ENCODE data around the gene FOXN4.

FOXN4 gene

DNA sequence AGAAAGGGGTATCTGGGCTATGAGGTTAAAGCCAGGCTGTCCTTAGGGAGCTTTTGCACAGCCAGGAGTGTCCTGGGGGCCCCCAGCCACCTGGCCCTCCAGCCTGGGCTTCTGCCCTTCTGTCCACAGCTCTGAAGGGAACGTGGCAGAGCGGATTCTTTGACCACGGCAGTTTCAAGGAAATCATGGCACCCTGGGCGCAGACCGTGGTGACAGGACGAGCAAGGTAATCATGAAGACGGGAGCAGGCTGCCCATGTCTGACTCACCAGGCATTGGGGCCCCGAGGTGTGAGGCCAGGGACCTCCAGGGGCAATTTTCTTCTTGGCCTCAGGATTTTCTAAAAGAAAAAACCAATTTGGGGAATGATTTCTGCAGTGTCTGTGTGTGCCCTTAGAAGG, 53.1 kb downstream of the FOXN4 start:
- DNase-seq = no peak

DNA sequence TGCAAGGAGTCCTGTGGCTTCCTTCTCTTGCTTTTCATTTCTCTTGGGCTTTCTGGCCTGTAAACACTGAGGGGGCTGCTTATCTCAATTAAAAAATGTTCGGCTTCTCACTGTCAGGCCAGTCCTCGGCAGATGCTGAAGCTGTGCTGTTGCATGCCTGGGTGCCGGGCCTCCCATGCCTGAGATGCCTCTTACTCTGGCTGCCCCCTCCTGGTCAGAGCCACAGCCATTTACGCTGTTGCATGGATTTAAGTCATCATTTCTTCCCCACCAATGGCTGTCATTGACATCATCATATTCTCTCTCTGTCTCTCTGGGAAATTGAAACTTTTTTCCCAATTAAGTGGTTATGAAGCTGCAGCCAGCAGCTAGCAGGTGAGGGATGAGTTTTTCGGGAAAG, 53.7 kb downstream of the FOXN4 start:
- DNase-seq = no peak

DNA sequence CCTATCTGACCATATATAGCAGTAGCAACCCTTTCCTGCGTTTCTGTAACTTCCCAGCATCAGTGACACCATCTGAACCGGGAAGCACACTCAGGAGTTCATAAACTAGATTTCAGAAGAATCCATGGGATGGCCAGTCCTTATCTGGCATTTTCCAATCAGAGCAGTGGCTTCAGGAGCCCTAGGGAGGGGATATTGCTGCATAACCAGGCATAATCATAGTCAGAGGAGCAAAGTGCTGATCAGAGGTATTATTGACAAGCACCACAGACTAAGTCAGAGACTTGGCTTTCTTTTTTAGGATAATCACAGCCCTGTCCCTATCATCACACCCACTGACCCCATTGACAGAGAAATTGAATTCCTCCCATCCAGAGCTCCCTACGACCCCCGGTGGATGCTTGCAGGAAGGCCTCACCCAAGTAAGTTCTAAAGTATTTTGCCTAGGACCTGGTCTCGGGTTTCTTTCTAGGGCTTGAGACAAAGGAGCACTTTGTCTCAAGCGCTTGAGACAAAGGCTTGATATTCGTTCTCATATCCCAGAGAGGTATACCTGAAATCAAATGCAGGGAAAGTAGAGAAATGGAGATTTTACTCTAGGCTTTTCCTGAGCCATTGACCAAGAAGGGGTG, 55.1 kb downstream of the FOXN4 start:
- no peak for DNase-seq

DNA sequence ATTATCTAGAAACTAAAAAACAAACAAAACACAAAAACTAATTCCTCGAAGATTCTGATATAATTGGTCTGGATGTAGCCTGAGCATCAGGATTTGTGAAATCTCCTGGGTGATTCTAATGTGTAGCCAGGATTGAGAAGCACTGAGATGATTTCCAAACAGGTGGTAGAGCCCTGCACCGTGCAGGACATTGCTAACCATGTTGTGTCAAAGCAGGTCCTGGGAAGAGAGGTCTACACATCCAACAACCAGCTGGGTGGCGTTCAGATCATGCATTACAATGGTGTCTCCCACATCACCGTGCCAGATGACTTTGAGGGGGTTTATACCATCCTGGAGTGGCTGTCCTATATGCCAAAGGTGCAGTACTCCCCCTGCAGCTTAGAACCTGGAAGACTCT, 56.3 kb downstream of the FOXN4 start:
- DNase-seq = no peak

DNA sequence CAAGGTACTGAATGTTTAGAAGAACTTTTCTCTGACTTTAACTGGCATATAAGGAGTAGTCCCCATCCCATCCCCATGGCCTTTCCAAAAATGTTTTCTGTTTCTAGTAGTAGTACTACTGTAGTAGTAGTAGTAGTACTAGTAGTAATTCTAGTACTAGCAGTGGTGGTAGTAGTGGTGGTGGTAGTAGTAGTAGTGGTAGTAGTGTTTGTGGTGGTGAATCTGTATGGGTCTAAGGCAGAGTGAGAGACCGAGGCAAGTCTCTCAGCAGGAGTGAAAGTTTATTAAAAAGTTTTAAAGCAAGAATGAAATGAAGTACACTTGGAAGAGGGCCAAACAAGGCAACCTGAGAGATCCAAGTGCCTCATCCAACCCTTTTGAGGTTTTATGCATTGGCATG, 58.6 kb downstream of the FOXN4 start:
- DNase-seq = no peak

DNA sequence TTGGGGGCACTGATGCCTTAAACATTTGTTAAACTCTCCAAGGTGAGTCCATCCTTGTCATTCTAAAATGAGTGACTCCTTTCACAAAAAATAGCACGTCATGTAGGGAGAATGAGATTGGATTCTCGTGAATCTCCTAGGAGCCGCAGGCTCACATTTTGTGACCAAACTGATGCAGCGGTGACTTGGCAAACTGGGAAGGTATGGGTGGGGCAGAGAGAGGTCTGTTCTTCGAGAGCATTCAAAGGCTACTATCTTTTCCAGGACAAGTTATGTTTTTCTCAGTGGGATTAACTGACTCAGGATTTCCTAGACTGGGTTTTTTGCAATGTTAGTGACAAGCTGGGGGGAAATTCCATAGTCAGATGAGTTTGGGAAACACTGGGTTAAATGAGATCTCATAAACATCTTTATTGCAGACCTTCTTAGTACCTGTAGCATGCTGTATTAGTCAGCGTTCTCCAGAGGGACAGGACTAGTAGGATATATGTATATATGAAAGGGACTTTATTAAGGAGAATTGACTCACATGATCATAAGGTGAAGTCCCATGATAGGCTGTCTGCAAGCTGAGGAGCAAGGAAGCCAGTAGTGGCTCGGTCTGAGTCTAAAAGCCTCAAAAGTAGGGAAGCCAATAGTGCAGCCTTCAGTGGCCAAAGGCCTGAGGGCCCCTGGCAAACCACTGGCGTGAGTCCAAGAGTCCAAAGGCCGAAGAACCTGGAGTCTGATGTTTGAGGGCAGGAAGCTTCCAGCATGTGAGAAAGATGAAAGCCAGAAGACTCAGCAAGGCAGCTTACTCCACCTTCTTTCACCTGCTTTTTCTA, 61.0 kb downstream of the FOXN4 start:
- DNase-seq = no peak

DNA sequence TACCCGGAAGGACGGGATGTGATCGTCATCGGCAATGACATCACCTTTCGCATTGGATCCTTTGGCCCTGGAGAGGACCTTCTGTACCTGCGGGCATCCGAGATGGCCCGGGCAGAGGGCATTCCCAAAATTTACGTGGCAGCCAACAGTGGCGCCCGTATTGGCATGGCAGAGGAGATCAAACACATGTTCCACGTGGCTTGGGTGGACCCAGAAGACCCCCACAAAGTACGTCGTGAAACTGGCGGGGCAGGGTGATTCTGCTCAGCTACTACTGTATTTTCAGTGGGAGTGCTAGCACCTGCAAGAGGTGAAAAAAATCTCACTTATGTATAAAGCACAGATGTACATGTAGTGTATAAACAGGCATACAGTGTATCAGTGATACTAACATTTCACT, 62.9 kb downstream of the FOXN4 start:
- DNase-seq = no peak

DNA sequence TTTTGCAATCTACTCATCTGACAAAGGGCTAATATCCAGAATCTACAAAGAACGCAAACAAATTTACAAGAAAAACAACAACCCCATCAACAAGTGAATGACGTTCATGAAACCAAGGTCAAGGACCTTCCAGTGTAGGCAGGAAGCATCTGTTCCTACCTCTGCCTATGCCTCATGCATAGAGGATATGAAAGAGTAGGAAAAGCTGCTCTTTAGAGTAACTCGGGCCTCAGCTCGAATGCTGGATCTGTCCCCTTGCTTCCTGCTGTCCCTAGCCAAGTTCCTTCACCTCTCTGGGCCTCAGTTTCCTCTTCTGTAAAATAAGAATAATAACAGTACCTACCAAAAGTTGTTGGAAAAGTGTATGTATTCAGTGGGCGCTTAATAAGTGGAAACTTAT, 65.0 kb downstream of the FOXN4 start:
- no peak for DNase-seq

DNA sequence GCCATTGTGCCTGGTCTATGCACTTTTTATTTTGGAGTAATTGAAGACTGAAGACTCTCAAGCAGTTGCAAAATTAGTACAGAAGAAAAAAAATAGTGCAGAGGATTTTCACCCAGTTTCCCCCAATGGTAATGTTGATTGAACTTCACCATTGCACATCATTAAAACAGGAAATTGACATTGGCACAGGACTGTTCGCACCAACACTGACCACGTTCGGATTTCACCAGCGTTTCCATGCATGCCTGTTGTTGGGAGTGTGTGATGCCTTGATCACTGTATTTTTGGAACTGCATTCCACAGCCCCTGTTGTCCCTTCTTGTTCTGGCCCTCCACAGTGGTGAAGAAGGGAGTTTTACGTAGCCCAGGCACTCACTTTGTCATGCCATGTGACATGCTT, 67.1 kb downstream of the FOXN4 start:
- no peak for DNase-seq

DNA sequence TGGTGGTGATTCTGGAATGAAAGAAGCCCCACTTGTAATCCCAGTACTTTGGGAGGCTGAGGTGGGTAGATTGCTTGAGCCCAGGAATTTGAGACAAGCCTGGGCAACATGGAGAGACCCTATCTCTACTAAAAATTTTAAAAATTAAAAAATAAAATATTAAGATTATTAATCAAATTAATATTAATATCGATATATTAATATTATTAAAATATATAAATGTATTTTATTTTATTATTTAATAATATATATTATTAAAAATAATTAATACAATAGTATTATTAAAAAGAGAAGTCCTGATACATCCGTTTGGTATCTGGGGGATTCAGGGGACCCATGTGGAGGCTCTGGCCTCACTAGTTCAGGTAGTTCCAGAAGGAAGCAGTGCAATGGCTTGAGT, 68.7 kb downstream of the FOXN4 start:
- no peak for DNase-seq

DNA sequence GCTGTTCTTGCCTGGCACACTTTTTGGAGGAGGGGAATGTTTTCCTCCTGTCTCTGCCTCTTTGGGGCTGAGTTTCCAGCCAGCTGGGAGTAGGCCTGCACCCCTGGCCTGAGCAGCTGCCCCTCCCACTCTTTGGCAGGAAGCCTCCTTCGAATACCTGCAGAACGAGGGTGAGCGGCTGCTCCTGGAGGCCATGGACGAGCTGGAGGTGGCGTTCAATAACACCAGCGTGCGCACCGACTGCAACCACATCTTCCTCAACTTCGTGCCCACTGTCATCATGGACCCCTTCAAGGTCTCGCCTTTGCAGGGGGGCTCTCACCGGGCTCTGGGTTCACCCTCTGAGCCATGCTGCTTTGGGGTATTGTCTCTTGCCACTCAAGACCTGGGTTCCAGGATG, 69.4 kb downstream of the FOXN4 start:
- DNase-seq = no peak

DNA sequence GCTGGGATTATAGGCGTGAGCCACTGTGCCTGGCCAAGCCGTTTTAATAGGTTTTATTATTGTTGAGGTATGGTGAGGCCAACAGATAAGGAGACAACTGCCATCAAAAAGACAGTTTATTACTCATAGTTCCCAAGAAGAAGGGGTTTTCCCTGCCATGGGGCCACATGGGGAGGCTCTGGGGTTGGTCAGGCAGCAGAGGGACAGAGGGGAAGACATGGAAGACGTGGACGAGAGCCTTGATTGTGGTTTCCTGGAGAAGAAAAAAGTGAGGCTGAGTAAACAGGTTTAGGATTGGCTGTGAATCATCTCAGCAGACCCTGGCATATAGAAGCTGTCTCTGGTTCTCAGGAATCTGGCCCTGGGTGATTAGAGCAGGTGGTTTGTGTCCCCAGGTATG, 69.9 kb downstream of the FOXN4 start:
- DNase-seq = no peak

DNA sequence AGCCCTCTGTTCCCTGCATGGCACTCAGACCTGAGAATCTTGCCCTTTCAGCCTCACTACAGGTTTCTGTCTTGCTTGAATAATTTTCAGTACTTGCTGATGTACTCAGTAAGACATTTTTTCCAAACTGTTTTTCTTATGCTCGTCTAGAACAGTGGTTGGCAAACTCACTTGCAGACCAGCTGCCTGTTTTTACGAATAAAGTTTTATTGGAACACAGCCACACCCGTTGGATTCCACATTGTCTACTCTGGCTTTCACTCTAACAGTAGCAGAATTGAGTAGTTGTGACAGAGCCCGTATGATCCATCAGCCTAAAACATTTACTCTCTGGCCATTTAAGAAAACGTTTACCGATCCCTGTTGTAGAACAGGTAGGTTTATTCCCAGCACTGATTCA, 72.8 kb downstream of the FOXN4 start:
- no peak for DNase-seq

DNA sequence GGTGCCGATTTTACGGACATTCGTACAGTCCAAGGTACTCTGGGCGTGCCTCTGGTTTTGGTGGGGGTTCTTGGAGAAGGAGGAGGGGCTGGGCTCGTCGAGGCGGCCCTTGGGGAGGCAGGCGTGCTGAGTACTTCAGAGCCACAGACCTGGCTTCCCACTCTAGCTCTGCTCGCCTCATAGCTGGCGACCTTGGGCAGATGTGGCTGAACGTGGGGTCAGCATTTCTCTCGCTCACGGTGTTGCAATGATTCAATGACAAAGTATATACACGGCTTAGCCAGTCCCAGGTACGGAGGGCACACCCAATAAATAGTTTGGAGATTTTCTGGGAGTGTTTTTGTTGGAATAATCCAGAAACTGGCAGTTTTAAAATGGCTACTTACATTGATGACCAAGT, 75.1 kb downstream of the FOXN4 start:
- DNase-seq = no peak

DNA sequence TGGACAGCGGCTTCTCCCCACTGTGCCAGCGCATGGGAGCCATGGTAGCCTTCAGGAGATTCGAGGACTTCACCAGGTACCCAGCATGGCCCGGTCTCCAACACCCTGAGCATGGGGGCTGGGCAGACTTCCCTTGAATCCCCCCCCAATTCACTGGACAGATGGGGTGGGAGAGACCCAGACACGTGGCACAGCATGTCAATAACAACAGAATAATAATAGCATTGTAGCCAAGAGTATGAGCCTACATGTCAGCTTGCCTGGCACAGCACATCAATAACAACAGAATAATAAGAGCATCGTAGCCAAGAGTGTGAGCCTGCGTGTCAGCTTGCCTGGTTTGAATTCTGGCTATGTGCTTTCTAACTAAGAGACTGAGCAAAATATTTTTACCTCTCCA, 76.4 kb downstream of the FOXN4 start:
- no peak for DNase-seq

DNA sequence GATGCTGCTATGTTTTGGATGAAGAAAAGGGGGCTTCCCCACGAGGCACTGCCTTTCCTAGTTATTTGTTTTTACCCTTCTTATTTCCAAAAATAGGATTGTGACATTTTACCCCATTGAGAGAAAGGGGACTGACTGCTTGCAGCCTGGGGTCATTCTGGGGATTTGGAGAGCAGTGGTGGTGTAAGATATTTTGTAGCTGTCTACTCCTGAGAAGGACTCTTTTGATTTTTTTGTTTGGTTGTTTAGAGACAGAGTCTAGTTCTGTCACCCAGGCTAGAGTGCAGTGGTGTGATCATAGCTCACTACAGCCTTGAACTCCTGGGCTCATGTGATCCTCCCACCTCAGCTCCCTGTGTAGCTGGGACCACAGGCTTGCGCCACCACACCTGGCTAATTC, 78.9 kb downstream of the FOXN4 start:
- no peak for DNase-seq

DNA sequence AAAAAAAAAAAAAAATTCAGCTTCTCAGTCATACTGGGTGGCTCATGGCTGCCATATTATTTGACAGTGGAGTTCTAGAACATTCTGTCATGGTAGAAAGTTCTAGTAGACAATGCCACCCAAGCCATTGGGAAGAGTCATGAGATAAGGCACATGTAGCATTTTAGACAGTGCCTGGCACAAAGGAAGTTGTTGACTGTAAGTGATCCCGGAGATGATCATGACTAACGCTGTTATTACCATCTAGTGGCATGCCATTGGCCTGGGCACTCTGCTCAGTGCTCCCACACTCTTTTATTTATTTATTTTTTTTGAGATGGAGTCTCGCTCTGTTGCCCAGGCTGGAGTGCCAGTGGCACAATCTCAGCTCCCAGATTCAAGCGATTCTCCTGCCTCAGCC, 80.4 kb downstream of the FOXN4 start:
- DNase-seq = no peak

All from stimulated activated CD4-positive, alpha-beta T cell treated with anti-CD3 and anti-CD28 coated beads, Interleukin-2, amount 100 ng/mL, for 48 hours (primary cell).